GM12878 (cell line): ENCODE results near the gene TTC38. TPM values are rescaled to one million over a fixed set of nuclear protein-coding genes. Genes with fewer than 3 reads are reported as not detected.

Source experiments
- ATAC-seq: fragments of 200-7000 bp; cut with Tn5 transposase; 3 replicates; pipeline ENCODE4 v1.9.1; 2020; ENCODE audit warnings: mild to moderate bottlenecking, moderate library complexity
- BruUV-seq: library from RNA; stranded (reverse); fragments of 400-500 nt; replicated peaks from 2 replicates; lab custom pipeline; 2021; lab: Mats Ljungman, UMichigan
- CTCF ChIA-PET: fragments of 300-600 bp; sonication (Branson Sonifier 250); formaldehyde crosslinking; extraction: SDS; loops from one replicate; lab custom pipeline; 2021; ENCODE audit warnings: inconsistent platforms; lab: Yijun Ruan, JAX
- POLR2A ChIA-PET: fragments of 350-600 bp; formaldehyde crosslinking; extraction: SDS; loops from one replicate; lab custom pipeline; 2021; ENCODE audit warnings: inconsistent platforms; lab: Charles Lee
- RAD21 ChIA-PET: fragments of 300-600 bp; sonication (Branson Sonifier 250); formaldehyde crosslinking; loops from one replicate; lab custom pipeline; 2023; ENCODE audit warnings: antibody characterized with exemption; ENCODE audit not compliant: unreplicated experiment; lab: Charles Lee
- SMC1A ChIA-PET: fragments of 300-600 bp; sonication (Branson Sonifier 250); formaldehyde crosslinking; loops from one replicate; lab custom pipeline; 2023; ENCODE audit not compliant: unreplicated experiment, uncharacterized antibody; lab: Charles Lee
- DNase-seq: peaks from one replicate; pipeline ENCODE4 v3.0.0-alpha.2; 2011; ENCODE audit warnings: low read depth, low spot score
- FAIRE-seq: peaks from 3 replicates; lab custom pipeline; 2011; peaks lifted over from hg19 to GRCh38; lab: Jason Lieb, UNC
- H2AFZ ChIP-seq: 2 replicates; pipeline ENCODE4 v1.6.0; 2011; ENCODE audit warnings: low read depth, low read length, control low read depth; ENCODE audit not compliant: control insufficient read depth
- H3K27ac ChIP-seq: 2 replicates; pipeline ENCODE4 v1.5.1; 2011; ENCODE audit warnings: control low read depth; ENCODE audit not compliant: control insufficient read depth, insufficient read depth
- H3K27me3 ChIP-seq, 2 experiments: replicated peaks in 1 of 2; 2 replicates each; pipeline versions ENCODE4 v1.6.0 to v1.6.1; 2011; ENCODE audit warnings: low read length in 1 of 2; ENCODE audit not compliant: control insufficient read depth in 2 of 2, insufficient read depth in 2 of 2
- H3K36me3 ChIP-seq, 2 experiments: 2 replicates each; pipeline ENCODE4 v1.5.1; 2011; ENCODE audit warnings: low read length in 1 of 2; ENCODE audit not compliant: control insufficient read depth in 2 of 2, insufficient read depth in 2 of 2
- H3K4me1 ChIP-seq: 2 replicates; pipeline ENCODE4 v1.6.1; 2011; ENCODE audit warnings: mild to moderate bottlenecking, low read length, moderate library complexity, mixed read lengths; ENCODE audit not compliant: control insufficient read depth, insufficient read depth
- H3K4me2 ChIP-seq: 2 replicates; pipeline ENCODE4 v1.6.0; 2011; ENCODE audit warnings: control low read depth; ENCODE audit not compliant: control insufficient read depth, insufficient read depth
- H3K4me3 ChIP-seq: fragments of 200-600 bp; sonication (generic); 2 replicates; pipeline ENCODE4 v1.5.1; 2016
- H3K79me2 ChIP-seq: 2 replicates; pipeline ENCODE4 v1.6.0; 2011; ENCODE audit warnings: low read length; ENCODE audit not compliant: control insufficient read depth, insufficient read depth
- H3K9ac ChIP-seq: 2 replicates; pipeline ENCODE4 v1.8.0; 2011; ENCODE audit warnings: low read length, control low read depth, mixed read lengths; ENCODE audit not compliant: control insufficient read depth, insufficient read depth
- H3K9me3 ChIP-seq: replicated peaks from 3 replicates; pipeline ENCODE4 v1.5.1; 2011; ENCODE audit warnings: mild to moderate bottlenecking, low read length; ENCODE audit not compliant: control insufficient read depth, insufficient read depth
- H4K20me1 ChIP-seq: 2 replicates; pipeline ENCODE4 v1.6.0; 2011; ENCODE audit not compliant: control insufficient read depth, insufficient read depth
- ATF2 ChIP-seq: IDR thresholded peaks from 2 replicates; pipeline ENCODE4 v1.6.1; 2012; ENCODE audit warnings: low read length, inconsistent platforms
- BRCA1 ChIP-seq: IDR thresholded peaks from 2 replicates; pipeline ENCODE4 v1.6.1; 2011; ENCODE audit warnings: low read depth, low read length, improper control_type of control experiment
- PAX5 ChIP-seq: IDR thresholded peaks from 2 replicates; pipeline ENCODE4 v1.6.1; 2011; ENCODE audit warnings: low read depth, low read length, borderline replicate concordance
- STAT3 ChIP-seq: IDR thresholded peaks from 2 replicates; pipeline ENCODE4 v1.6.1; 2011; ENCODE audit warnings: low read depth, low read length, improper control_type of control experiment
- WGBS: methylation state at CpG from one replicate; pipeline ENCODE4 v1.1.6; 2016; ENCODE audit warnings: low lambda C conversion rate; ENCODE audit not compliant: insufficient replicate concordance, insufficient coverage; ENCODE audit errors: missing lambda C conversion rate; 5-methylcytosine and 5-hydroxymethylcytosine counted together
- in situ Hi-C: fragments of 300-500 bp; cut with MboI; formaldehyde crosslinking; loops from 9 replicates; pipeline ENCODE4 v1.14.3; 2018; ENCODE audit warnings: mixed read lengths
- intact Hi-C: fragments of 100-400 bp; cut with micrococcal nuclease; formaldehyde crosslinking; loops from one replicate; pipeline ENCODE4 v1.14.2; 2022; ENCODE audit not compliant: unreplicated experiment
- polyA plus RNA-seq, 11 experiments: library from polyadenylated mRNA; depleted of rRNA in 4 of 11; unstranded in 6 of 11; stranded (reverse) in 5 of 11; fragments of >200 nt; fragmentation: Nextera tagmentation in 4 of 11; fragmentation: Illumina TruSeq in 1 of 11; extraction: Ambion mirVana in 4 of 11; extraction: Trizol in 1 of 11; gene quantifications; 1 replicate in 1 of 11; 2 replicates in 10 of 11; pipeline versions ENCODE4 v1.2.1 to v1.2.3, GENCODE V29; 2011 to 2016; ENCODE audit warnings: inconsistent platforms in 2 of 11, missing spikeins in 2 of 11, low read depth in 1 of 11
- total RNA-seq, 4 experiments: library from RNA; depleted of rRNA in 3 of 4; stranded (reverse); fragments of >200 nt in 3 of 4; fragmentation: Illumina TruSeq in 1 of 4; extraction: Trizol in 1 of 4; gene quantifications; 2 replicates each; pipeline versions ENCODE4 v1.2.1 to v1.2.3, GENCODE V29; 2013 to 2021
- TF ChIP-seq, protein P1 (sequence below): fragments of 450-650 bp; IDR thresholded peaks from 2 replicates; pipeline ENCODE4 v1.6.1; 2017; ENCODE audit warnings: mild to moderate bottlenecking, low read depth, inconsistent platforms; ENCODE audit not compliant: poor library complexity, severe bottlenecking
- TF ChIP-seq, protein P2 (sequence below): fragments of 450-650 bp; formaldehyde crosslinking; IDR thresholded peaks from 2 replicates; pipeline ENCODE4 v1.4.0; 2020; ENCODE audit warnings: mild to moderate bottlenecking, moderate library complexity

TTC38 gene
- total and polyA plus RNA-seq, 10 of the 15 experiments (the other 5 are each of a cell fraction or from before 2014, with no cell fraction given), result 0.58 to 39.9 (median 13.0) TPM

DNA sequence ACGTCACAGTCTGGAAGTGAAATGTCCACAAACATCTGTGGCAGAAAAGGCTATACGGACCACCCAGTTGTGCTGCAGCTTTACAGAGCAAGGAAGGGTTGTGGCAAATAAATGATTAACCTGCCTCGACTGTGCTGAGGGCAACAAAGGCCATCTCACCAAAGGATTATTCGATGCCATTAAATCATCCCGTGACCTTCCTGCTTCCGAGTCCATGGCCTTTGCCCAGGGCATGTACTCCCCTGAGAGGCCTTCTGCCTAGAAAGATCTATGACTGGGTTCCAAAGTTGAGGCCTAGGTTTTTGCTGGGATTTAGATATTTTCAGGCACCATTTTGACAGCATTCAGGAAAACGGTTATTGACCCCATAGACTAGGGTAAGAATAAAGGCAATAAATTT lies 26.9 kb upstream of the TTC38 start:
- ChIA-PET POLR2A (no interaction called here), CTCF (interaction anchor here (0.5 kb wide), 1 partner anchor 1115 kb away, joined by 3 read pairs; no protein-coding TSS in a partner anchor), RAD21 (no interaction called here), SMC1A (interaction anchor here (0.8 to 1.1 kb wide), 2 partner anchors 19 to 35 kb away, joined by 3 read pairs; no protein-coding TSS in a partner anchor)
- no peaks in the 10 kb centered on the region for H3K36me3 ChIP-seq
- no peaks in the 10 kb centered on the region for H4K20me1 ChIP-seq
- WGBS, result 97% methylated on average over 7 of the region's 7 CpGs
- no peak overlapping the region for H3K4me2 ChIP-seq
- H3K27me3 ChIP-seq, result no peaks in the 10 kb centered on the region
- FAIRE-seq (no peak), ATAC-seq (no peak)
- H2AFZ ChIP-seq, result no peak overlapping the region
- no peaks in the 10 kb centered on the region for H3K9me3 ChIP-seq
- no peak overlapping the region for H3K4me3 ChIP-seq
- intact Hi-C loops, result no loop called here
- H3K4me1 ChIP-seq, result peaks cover 6% of the 10 kb centered on the region
- H3K79me2 ChIP-seq, result no peaks in the 10 kb centered on the region
- H3K9ac ChIP-seq, result no peak overlapping the region
- in situ Hi-C loops, result no loop called here
- TF ChIP-seq, protein P1, sequence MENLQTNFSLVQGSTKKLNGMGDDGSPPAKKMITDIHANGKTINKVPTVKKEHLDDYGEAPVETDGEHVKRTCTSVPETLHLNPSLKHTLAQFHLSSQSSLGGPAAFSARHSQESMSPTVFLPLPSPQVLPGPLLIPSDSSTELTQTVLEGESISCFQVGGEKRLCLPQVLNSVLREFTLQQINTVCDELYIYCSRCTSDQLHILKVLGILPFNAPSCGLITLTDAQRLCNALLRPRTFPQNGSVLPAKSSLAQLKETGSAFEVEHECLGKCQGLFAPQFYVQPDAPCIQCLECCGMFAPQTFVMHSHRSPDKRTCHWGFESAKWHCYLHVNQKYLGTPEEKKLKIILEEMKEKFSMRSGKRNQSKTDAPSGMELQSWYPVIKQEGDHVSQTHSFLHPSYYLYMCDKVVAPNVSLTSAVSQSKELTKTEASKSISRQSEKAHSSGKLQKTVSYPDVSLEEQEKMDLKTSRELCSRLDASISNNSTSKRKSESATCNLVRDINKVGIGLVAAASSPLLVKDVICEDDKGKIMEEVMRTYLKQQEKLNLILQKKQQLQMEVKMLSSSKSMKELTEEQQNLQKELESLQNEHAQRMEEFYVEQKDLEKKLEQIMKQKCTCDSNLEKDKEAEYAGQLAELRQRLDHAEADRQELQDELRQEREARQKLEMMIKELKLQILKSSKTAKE, result no peak
- TF ChIP-seq BRCA1, result no peak
- TF ChIP-seq, protein P2, sequence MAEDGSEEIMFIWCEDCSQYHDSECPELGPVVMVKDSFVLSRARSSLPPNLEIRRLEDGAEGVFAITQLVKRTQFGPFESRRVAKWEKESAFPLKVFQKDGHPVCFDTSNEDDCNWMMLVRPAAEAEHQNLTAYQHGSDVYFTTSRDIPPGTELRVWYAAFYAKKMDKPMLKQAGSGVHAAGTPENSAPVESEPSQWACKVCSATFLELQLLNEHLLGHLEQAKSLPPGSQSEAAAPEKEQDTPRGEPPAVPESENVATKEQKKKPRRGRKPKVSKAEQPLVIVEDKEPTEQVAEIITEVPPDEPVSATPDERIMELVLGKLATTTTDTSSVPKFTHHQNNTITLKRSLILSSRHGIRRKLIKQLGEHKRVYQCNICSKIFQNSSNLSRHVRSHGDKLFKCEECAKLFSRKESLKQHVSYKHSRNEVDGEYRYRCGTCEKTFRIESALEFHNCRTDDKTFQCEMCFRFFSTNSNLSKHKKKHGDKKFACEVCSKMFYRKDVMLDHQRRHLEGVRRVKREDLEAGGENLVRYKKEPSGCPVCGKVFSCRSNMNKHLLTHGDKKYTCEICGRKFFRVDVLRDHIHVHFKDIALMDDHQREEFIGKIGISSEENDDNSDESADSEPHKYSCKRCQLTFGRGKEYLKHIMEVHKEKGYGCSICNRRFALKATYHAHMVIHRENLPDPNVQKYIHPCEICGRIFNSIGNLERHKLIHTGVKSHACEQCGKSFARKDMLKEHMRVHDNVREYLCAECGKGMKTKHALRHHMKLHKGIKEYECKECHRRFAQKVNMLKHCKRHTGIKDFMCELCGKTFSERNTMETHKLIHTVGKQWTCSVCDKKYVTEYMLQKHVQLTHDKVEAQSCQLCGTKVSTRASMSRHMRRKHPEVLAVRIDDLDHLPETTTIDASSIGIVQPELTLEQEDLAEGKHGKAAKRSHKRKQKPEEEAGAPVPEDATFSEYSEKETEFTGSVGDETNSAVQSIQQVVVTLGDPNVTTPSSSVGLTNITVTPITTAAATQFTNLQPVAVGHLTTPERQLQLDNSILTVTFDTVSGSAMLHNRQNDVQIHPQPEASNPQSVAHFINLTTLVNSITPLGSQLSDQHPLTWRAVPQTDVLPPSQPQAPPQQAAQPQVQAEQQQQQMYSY (CRISPR knock-in tag), result no peak
- TF ChIP-seq ATF2, result no peak
- TF ChIP-seq PAX5, result no peak
- no peak for TF ChIP-seq STAT3
- TF ChIP-seq, all 136 proteins: peak for 0
- DNase-seq, result no peak
- no peak overlapping the region for H3K27ac ChIP-seq
- BruUV-seq, result no TSS peak
